AG04449 (cell line): ENCODE data around the gene NLRP6.
"Not testable (repeated sequence)": the region's sequence is repeated elsewhere in the genome, so short reads cannot be mapped to it uniquely, and the experiment has no call there.

Source experiments
- CTCF ChIA-PET: fragments of 350-600 bp; formaldehyde crosslinking; extraction: SDS; loops from one replicate; lab custom pipeline; 2021; ENCODE audit warnings: antibody characterized with exemption; lab: Yijun Ruan, JAX
- POLR2A ChIA-PET: fragments of 400-600, 350-600 bp; formaldehyde crosslinking; extraction: SDS; loops from one replicate; lab custom pipeline; 2020; ENCODE audit warnings: antibody characterized with exemption, inconsistent platforms; lab: Yijun Ruan, JAX
- DNase-seq: peaks from one replicate; pipeline ENCODE4 v3.0.0-alpha.2; 2010; ENCODE audit warnings: low read depth, low spot score
- H3K4me3 ChIP-seq: 2 replicates; pipeline ENCODE4 v1.5.1; 2011; ENCODE audit warnings: low read depth, mild to moderate bottlenecking, control low read depth, low read length
- CTCF ChIP-seq: IDR thresholded peaks from one replicate; pipeline ENCODE4 v1.5.1; 2011; ENCODE audit warnings: mild to moderate bottlenecking, moderate library complexity, low read length, control low read depth, inconsistent platforms; ENCODE audit not compliant: insufficient read depth; ENCODE audit errors: missing control alignments

Gene NLRP6

GRCh38 chr11:235997-236773 lies 42.0 kb upstream of the NLRP6 start, which contains the start of gene SIRT3:
Gene SIRT3, minus strand, starts transcription at chr11:236342. Its CDS starts 14 bp downstream, at chr11:236328.
- no peak for TF ChIP-seq CTCF
- POLR2A ChIA-PET = interaction anchor here (0.6 to 1.1 kb wide), 4 partner anchors 20 to 175 kb away, joined by 3 to 5 read pairs (median 4); partner anchors contain the start of genes BET1L and RIC8A
- DNase-seq = no peak
- CTCF ChIA-PET = interaction anchor here (2.3 to 6.6 kb wide), 2 partner anchors 14 to 212 kb away, joined by 12 to 79 read pairs; no protein-coding TSS in a partner anchor
- H3K4me3 ChIP-seq = peak within 1 kb of the TSS; percentile 91

GRCh38 chr11:236774-237767 lies 41.1 kb upstream of the NLRP6 start, which contains the start of gene PSMD13:
Gene PSMD13, plus strand, starts transcription at chr11:236976. Its CDS starts 74 bp downstream, at chr11:237050.
- TF ChIP-seq CTCF = no peak
- ChIA-PET POLR2A (interaction anchor here (0.6 to 1.1 kb wide), 3 partner anchors 21 to 174 kb away, joined by 3 to 5 read pairs (median 4); no protein-coding TSS in a partner anchor), CTCF (interaction anchor here (0.8 to 6.6 kb wide), 6 partner anchors 8 to 212 kb away, joined by 3 to 79 read pairs (median 4); no protein-coding TSS in a partner anchor)
- peak within 1 kb of the TSS; percentile 91 for H3K4me3 ChIP-seq
- no peak for DNase-seq

GRCh38 chr11:238346-238745 lies 39.9 kb upstream of the NLRP6 start:
- ChIA-PET CTCF (interaction anchor here (0.8 to 6.6 kb wide), 5 partner anchors 10 to 210 kb away, joined by 3 to 79 read pairs (median 4); no protein-coding TSS in a partner anchor), POLR2A (interaction anchor here (1.2 kb wide), 1 partner anchor 31 kb away, joined by 3 read pairs; the partner anchor contains the start of gene BET1L)
- not testable (repeated sequence) for H3K4me3 ChIP-seq, DNase-seq

- H3K4me3 ChIP-seq = no peak overlapping the region
- ChIA-PET CTCF (interaction anchor here (6.6 kb wide), 1 partner anchor 10 kb away, joined by 79 read pairs; no protein-coding TSS in a partner anchor), POLR2A (no interaction called here)
- TF ChIP-seq CTCF = no peak
- no peak for DNase-seq
These were observed 37.9 kb upstream of the NLRP6 start for GRCh38 chr11:240315-240714.

DNA sequence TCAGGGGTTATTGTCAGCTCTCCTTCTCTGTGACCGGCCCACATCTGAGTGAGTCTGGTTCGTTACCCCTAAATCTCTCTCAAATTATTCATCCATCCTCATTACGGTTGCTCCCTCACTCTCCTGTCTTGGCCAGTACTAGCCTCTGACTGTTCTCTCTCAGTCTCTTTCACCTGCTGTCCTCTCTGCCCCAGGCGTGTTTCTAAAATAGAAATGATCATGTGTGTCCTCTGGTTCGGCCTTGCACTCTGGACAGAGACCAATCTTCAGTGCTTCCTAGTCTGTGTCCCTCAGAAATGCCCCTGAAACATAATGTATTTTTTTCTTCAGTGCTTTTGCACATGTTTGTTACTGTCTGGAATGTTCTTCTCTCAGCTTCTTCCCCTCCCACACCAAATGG lies 36.6 kb upstream of the NLRP6 start:
- DNase-seq = no peak
- CTCF ChIA-PET = interaction anchor here (0.7 to 6.6 kb wide), 5 partner anchors 8 to 209 kb away, joined by 3 to 79 read pairs (median 4); no protein-coding TSS in a partner anchor
- POLR2A ChIA-PET = no interaction called here

More for the DNA sequence above, 36.6 kb upstream of the NLRP6 start:
- TF ChIP-seq CTCF = no peak
- H3K4me3 ChIP-seq = no peak overlapping the region
